Epithelial cell of esophagus (primary cell): ENCODE results near the gene TMPRSS7.
A peak's percentile ranks its signal among the peaks of the same experiment; 100 is the strongest.

ENCODE experiments used
- DNase-seq: peaks from one replicate; pipeline ENCODE4 v3.0.0; 2010; ENCODE audit warnings: low read depth
- H3K4me3 ChIP-seq: 2 replicates; pipeline ENCODE4 v1.5.1; 2011; ENCODE audit warnings: mild to moderate bottlenecking, low read length, control low read depth
- TF ChIP-seq, protein P1 (sequence below): IDR thresholded peaks from 2 replicates; pipeline ENCODE4 v1.5.1; 2011; ENCODE audit warnings: low read depth, mild to moderate bottlenecking, low read length, control low read depth, inconsistent platforms; ENCODE audit not compliant: insufficient read depth; ENCODE audit errors: missing control alignments

The TMPRSS7 gene

DNA sequence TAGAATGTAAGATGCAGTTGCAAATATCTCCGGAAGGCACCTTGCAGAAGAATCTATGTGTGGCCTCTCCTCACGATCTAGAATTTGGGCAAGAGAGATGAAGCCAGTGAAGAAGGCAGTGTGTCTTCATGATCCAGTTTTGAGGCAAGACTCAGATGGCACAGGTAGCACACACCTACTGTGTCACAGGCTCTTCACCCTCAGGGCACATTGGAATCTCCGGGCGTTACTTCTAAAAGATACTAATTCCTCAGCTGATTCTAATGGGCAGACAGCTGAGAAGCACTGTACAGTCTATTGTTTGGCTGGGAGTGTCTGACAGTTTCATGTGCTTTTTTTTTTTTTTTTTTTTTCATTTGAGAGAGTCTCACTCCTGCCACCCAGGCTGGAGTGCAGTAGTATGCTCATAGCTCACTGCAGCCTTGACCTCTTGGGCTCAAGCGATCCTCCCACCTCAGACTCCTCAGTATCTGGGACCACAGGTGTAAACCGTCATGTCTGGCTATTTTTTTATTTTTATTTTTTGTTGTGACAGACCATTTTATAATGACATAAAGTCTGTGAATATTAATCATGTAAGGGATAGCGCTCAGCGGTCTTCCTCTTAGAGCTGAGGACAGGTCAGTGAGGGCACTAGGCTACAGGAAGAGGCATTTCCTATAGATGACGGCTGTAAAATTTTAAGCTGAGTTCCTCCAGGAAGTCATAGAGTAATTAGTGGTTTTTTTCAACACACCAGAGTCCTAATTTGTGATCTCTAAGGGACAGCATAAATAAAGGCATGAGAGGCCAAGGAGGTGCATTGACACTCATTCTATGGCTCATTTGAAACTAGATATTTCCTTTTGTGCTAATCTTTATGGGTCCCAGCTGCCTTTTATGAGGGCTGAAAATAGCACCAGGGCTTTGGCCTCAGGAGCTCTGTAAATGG lies 55.7 kb downstream of the TMPRSS7 start:
- DNase-seq: peak; percentile 39
- TF ChIP-seq, protein P1, sequence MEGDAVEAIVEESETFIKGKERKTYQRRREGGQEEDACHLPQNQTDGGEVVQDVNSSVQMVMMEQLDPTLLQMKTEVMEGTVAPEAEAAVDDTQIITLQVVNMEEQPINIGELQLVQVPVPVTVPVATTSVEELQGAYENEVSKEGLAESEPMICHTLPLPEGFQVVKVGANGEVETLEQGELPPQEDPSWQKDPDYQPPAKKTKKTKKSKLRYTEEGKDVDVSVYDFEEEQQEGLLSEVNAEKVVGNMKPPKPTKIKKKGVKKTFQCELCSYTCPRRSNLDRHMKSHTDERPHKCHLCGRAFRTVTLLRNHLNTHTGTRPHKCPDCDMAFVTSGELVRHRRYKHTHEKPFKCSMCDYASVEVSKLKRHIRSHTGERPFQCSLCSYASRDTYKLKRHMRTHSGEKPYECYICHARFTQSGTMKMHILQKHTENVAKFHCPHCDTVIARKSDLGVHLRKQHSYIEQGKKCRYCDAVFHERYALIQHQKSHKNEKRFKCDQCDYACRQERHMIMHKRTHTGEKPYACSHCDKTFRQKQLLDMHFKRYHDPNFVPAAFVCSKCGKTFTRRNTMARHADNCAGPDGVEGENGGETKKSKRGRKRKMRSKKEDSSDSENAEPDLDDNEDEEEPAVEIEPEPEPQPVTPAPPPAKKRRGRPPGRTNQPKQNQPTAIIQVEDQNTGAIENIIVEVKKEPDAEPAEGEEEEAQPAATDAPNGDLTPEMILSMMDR: no peak
- no peak overlapping the region for H3K4me3 ChIP-seq

GRCh38 chr3:112090887-112091586 lies 56.5 kb downstream of the TMPRSS7 start:
- TF ChIP-seq, protein P1: no peak
- DNase-seq: no peak
- no peak overlapping the region for H3K4me3 ChIP-seq

GRCh38 chr3:112092496-112093179 lies 58.1 kb downstream of the TMPRSS7 start:
- no peak overlapping the region for H3K4me3 ChIP-seq
- no peak for DNase-seq
- TF ChIP-seq, protein P1: no peak

DNA sequence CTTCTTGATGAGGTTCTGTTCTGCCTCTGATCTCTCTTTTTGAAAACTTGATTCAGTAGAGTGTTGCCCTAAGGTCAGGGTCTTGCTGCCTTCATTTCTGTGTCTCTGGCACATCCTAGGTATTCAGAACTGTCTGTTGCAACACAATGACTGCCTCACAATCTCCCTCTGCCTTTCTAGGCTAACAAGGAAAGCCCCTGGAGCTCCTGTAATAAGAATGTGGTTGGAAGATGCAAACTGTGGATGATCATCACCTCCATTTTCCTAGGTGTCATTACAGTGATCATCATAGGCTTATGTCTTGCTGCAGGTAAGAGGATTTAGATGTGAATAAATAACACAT lies 58.6 kb downstream of the TMPRSS7 start:
- no peak for DNase-seq
- TF ChIP-seq, protein P1: no peak
- no peak overlapping the region for H3K4me3 ChIP-seq

GRCh38 chr3:112095731-112096130 lies 61.2 kb downstream of the TMPRSS7 start:
- peak; percentile 49 for DNase-seq
- no peak overlapping the region for H3K4me3 ChIP-seq
- TF ChIP-seq, protein P1: no peak

DNA sequence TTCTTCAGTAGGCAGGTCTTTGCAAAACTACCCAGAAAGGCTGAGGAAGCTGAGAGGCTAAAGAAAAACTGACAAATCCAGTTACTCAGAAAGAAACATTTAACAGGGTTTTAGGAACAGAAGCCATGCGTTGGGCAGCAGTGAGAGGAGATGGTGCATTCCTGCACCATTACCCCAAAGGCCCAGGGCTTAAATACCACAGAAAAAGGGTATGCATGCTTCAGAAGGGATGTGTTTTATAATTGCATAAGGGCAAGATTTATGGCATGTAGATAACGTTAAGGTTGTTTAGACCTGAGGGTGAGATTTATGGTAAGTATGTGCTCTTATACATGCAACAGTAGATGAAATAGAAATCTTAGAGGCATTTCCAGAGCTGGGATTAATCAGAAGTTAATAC lies 61.6 kb downstream of the TMPRSS7 start:
- H3K4me3 ChIP-seq: no peak overlapping the region
- TF ChIP-seq, protein P1: no peak
- peak; percentile 35 for DNase-seq
